Medulla oblongata (tissue), 1 donor: Measurements from ENCODE around the gene PLD1.
A peak's percentile ranks its signal among the peaks of the same experiment; 100 is the strongest.

ENCODE experiments used
- DNase-seq: peaks from one replicate; pipeline ENCODE4 v3.0.0-alpha.2; 2015; ENCODE audit errors: extremely low spot score

The PLD1 gene

GRCh38 chr3:171797873-171798272 lies 12.4 kb downstream of the PLD1 start:
- DNase-seq, result no peak

GRCh38 chr3:171797265-171797679 lies 13.0 kb downstream of the PLD1 start:
- DNase-seq, result no peak

GRCh38 chr3:171796625-171797264 lies 13.5 kb downstream of the PLD1 start:
- no peak for DNase-seq

- no peak for DNase-seq
These were observed 17.8 kb downstream of the PLD1 start for GRCh38 chr3:171792531-171792930.

- peak; percentile 62 for DNase-seq
These were observed 18.6 kb downstream of the PLD1 start for GRCh38 chr3:171791692-171792076.

GRCh38 chr3:171790898-171791691 lies 19.2 kb downstream of the PLD1 start:
- no peak for DNase-seq

GRCh38 chr3:171790574-171790897 lies 19.7 kb downstream of the PLD1 start:
- no peak for DNase-seq

GRCh38 chr3:171789759-171790505 lies 20.4 kb downstream of the PLD1 start:
- DNase-seq, result no peak

- DNase-seq, result peak; percentile 54
These were observed 21.5 kb downstream of the PLD1 start for GRCh38 chr3:171788546-171789351.

- DNase-seq, result no peak
These were observed 23.3 kb downstream of the PLD1 start for GRCh38 chr3:171786997-171787396.

- no peak for DNase-seq
These were observed 25.3 kb downstream of the PLD1 start for GRCh38 chr3:171784937-171785336.

GRCh38 chr3:171784387-171784786 lies 25.9 kb downstream of the PLD1 start:
- DNase-seq, result no peak

GRCh38 chr3:171783626-171784025 lies 26.7 kb downstream of the PLD1 start:
- DNase-seq, result no peak

- DNase-seq, result no peak
These were observed 27.2 kb downstream of the PLD1 start for GRCh38 chr3:171783086-171783485.

GRCh38 chr3:171782617-171783016 lies 27.7 kb downstream of the PLD1 start:
- DNase-seq, result no peak

- peak; percentile 69 for DNase-seq
These were observed 28.6 kb downstream of the PLD1 start for GRCh38 chr3:171781711-171782127.

- peak; percentile 70 for DNase-seq
These were observed 31.8 kb downstream of the PLD1 start for GRCh38 chr3:171778493-171778892.

- DNase-seq, result no peak
These were observed 32.7 kb downstream of the PLD1 start for GRCh38 chr3:171777596-171777995.

GRCh38 chr3:171776839-171777583 lies 33.3 kb downstream of the PLD1 start:
- no peak for DNase-seq

GRCh38 chr3:171776411-171776810 lies 33.9 kb downstream of the PLD1 start:
- DNase-seq, result peak; percentile 92

- no peak for DNase-seq
These were observed 34.3 kb downstream of the PLD1 start for GRCh38 chr3:171775943-171776342.
